Stimulated activated CD8-positive, alpha-beta memory T cell treated with anti-CD3 and anti-CD28 coated beads, Interleukin-7, amount 100 ng/mL, for 4 hours (primary cell): ENCODE results near the gene ELF1.
"Not testable (repeated sequence)": the region's sequence is repeated elsewhere in the genome, so short reads cannot be mapped to it uniquely, and the experiment has no call there.

Source experiments
- DNase-seq, 2 donors: peaks; one replicate each; pipeline ENCODE4 v3.0.0-alpha.2; 2020; ENCODE audit warnings: low read depth in 2 of 2

Gene ELF1

DNA sequence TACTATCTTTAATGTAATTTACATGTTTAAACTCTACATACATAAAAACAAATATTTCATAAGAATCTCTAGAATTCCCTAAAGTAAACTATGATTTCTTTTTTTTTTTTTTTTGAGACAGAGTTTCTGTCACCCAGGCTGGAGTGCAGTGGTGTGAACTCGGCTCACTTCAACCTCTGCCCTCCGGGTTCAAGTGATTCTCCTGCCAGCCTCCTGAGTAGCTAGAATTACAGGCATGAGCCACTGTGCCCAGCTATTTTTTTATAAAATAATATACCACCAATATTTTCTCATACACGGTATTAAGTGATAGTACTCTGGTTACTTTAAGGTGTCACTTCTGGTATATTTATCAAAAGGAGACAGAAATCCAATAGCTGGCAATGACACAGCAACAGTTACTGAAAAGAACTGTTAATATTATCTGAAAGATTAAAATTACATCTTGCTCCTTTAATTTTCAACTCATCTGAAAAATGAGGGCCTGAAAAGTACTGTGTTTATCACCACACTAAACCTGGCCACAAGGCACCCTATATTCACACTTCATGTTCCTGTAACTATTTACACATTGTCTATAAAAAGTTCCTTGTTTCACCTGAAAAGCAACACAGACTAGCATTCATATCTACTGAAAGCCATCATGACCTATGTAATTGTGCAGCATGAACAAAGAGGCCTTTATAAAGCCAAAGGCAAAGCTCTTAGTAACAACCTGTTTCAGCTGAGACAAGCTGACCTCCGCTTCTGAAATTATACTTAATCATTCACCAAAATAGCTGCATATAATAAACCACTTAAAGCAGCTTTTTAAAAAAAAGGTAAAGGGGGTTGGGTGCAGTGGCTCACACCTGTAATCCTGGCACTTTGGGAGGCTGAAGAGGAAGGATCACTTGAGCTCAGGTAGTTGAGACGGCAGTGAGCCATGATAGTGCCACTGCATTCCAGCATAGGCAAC is 123.6 kb downstream of the ELF1 start:
- no peak for DNase-seq

DNA sequence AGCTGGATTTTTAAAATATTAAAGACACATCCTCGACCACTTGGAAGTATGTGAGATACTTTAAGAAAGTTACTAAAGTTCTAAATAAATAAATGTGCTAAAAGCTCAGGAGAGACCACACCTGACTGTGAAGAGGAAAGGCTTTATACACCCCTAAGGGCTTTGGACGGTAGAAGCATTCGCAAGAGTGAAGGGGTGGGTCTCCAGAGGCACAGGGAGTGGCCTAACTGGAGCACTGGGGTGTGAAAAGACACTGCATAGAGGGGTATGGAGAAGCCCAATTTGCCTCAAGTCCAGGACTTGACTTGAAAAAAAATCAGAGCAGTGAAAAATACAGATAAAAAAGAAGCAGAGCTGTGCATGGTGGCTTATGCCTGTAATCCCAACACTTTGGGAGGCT is 125.5 kb downstream of the ELF1 start:
- DNase-seq = not testable (repeated sequence)

DNA sequence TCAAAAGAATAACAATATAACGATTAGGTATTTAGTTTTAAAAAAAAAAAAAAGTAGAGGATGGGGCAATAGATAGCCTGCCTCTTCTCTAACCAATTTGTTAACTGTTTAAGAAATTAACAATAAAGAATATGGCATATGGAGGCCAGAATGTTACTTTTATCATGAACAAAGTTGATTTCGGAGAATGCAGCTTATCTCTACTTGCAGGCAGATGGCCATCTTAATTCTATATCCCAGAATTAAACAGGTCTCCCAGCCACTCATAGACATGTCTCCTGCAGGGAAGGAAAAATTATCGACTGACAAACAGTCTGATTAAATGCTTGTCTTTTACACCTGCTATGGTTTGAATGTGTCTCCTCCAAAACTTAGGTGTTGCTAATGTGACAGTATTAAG is 133.1 kb downstream of the ELF1 start:
- no peak for DNase-seq

DNA sequence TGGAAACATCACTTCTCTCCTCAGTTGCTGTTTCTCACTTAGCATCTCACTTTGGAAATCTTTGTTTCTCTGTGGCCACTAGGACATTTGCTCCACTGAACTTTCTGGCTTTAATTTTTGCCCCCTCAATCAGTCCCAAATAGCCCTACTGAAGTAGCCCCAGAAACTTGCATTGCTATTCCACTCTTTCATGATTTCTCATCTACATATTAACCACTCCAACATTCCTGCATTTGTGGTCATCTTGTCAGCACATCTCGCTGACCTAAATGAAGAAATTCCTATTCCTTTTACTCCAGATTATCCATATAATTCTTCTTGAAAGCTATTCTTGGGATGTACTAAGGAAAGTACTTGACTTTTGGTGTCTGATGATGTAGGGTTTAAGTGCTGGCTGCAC is 134.9 kb downstream of the ELF1 start:
- not testable (repeated sequence) for DNase-seq
